Cardiac muscle cell (in vitro differentiated cells and primary cell): ENCODE results near the gene RHOU. TPM values are rescaled to one million over a fixed set of nuclear protein-coding genes. Genes with fewer than 3 reads are reported as not detected.

ENCODE experiments used
- DNase-seq, 2 donors: peaks; one replicate each; pipeline versions ENCODE4 v3.0.0 to v3.0.0-alpha.2; 2010 to 2017; ENCODE audit warnings: low read depth in 1 of 2, low spot score in 1 of 2
- H3K27ac ChIP-seq: fragments of 200-600 bp; sonication (generic); 2 replicates; pipeline ENCODE4 v1.5.1; 2016
- H3K27me3 ChIP-seq: fragments of 200-600 bp; sonication (generic); 2 replicates; pipeline ENCODE4 v1.6.0; 2016; ENCODE audit warnings: control low read depth
- H3K36me3 ChIP-seq: fragments of 200-600 bp; sonication (generic); 2 replicates; pipeline ENCODE4 v1.5.1; 2016; ENCODE audit warnings: control low read depth
- H3K4me1 ChIP-seq: fragments of 200-600 bp; sonication (generic); 2 replicates; pipeline ENCODE4 v1.8.1; 2017; ENCODE audit warnings: low read depth, mild to moderate bottlenecking, mixed run types
- H3K4me3 ChIP-seq: fragments of 200-600 bp; sonication (generic); 2 replicates; pipeline ENCODE4 v1.5.1; 2016; ENCODE audit warnings: mild to moderate bottlenecking
- H3K9me3 ChIP-seq: fragments of 200-600 bp; sonication (generic); 2 replicates; pipeline ENCODE4 v1.5.1; 2017; ENCODE audit warnings: low read depth, mild to moderate bottlenecking, control low read depth
- polyA plus RNA-seq: library from polyadenylated mRNA; unstranded; fragments of >200 nt; fragmentation: Nextera tagmentation; extraction: Ambion mirVana; gene quantifications from 2 replicates; pipeline ENCODE4 v1.2.1, GENCODE V29; 2016
- total RNA-seq: library from RNA; depleted of rRNA; stranded (reverse); fragments of >200 nt; gene quantifications from 2 replicates; pipeline ENCODE4 v1.2.3, GENCODE V29; 2016
- TF ChIP-seq, protein P1 (sequence below): IDR thresholded peaks from 2 replicates; pipeline ENCODE4 v1.5.1; 2012; ENCODE audit warnings: low read depth, mild to moderate bottlenecking, low read length

Gene RHOU
- total and polyA plus RNA-seq, 2 experiments from 2014 or later, result 1.2 to 2.3 TPM

DNA sequence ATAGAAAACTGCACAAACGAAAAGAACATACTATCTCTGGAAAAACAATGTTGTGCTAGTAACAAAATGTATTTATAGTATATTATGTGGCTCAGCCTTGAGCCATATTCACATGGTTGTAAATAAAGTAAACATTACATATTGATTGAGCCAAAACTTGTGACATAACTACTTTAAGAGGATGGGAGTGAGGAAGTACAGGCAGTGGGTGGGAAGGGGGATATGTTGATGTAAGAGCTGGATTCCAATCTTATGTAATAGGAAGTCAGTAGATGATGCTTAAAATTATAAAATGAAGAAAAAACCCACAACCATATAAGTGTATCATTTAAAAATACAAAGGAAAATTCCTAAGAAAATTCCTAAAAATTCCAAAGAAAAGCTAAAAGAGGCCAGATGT is 42.7 kb downstream of the RHOU start:
- H3K27ac ChIP-seq, result no peak overlapping the region
- TF ChIP-seq, protein P1, sequence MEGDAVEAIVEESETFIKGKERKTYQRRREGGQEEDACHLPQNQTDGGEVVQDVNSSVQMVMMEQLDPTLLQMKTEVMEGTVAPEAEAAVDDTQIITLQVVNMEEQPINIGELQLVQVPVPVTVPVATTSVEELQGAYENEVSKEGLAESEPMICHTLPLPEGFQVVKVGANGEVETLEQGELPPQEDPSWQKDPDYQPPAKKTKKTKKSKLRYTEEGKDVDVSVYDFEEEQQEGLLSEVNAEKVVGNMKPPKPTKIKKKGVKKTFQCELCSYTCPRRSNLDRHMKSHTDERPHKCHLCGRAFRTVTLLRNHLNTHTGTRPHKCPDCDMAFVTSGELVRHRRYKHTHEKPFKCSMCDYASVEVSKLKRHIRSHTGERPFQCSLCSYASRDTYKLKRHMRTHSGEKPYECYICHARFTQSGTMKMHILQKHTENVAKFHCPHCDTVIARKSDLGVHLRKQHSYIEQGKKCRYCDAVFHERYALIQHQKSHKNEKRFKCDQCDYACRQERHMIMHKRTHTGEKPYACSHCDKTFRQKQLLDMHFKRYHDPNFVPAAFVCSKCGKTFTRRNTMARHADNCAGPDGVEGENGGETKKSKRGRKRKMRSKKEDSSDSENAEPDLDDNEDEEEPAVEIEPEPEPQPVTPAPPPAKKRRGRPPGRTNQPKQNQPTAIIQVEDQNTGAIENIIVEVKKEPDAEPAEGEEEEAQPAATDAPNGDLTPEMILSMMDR, result no peak
- DNase-seq, result no peak
- H3K36me3 ChIP-seq, result no peaks in the 10 kb centered on the region
- no peak overlapping the region for H3K4me3 ChIP-seq
- H3K9me3 ChIP-seq, result no peaks in the 10 kb centered on the region
- no peaks in the 10 kb centered on the region for H3K4me1 ChIP-seq
- peaks cover 70% of the 10 kb centered on the region for H3K27me3 ChIP-seq

GRCh38 chr1:228778466-228778865 is 43.2 kb downstream of the RHOU start:
- TF ChIP-seq, protein P1, result no peak
- H3K36me3 ChIP-seq, result no peaks in the 10 kb centered on the region
- no peaks in the 10 kb centered on the region for H3K4me1 ChIP-seq
- H3K27ac ChIP-seq, result no peak overlapping the region
- DNase-seq, result no peak
- peaks cover 74% of the 10 kb centered on the region for H3K27me3 ChIP-seq
- no peaks in the 10 kb centered on the region for H3K9me3 ChIP-seq
- H3K4me3 ChIP-seq, result no peak overlapping the region

GRCh38 chr1:228778961-228779360 is 43.7 kb downstream of the RHOU start:
- no peak for DNase-seq
- Histone ChIP-seq H3K4me3 (no peak overlapping the region), H3K27me3 (peaks cover 79% of the 10 kb centered on the region), H3K4me1 (no peaks in the 10 kb centered on the region), H3K36me3 (no peaks in the 10 kb centered on the region), H3K9me3 (no peaks in the 10 kb centered on the region), H3K27ac (no peak overlapping the region)
- TF ChIP-seq, protein P1, result no peak

GRCh38 chr1:228781161-228781808 is 46.0 kb downstream of the RHOU start:
- DNase-seq, result peak; percentile 89 to 92
- no peaks in the 10 kb centered on the region for H3K4me1 ChIP-seq
- no peak overlapping the region for H3K4me3 ChIP-seq
- H3K9me3 ChIP-seq, result no peaks in the 10 kb centered on the region
- no peak overlapping the region for H3K27ac ChIP-seq
- H3K36me3 ChIP-seq, result no peaks in the 10 kb centered on the region
- TF ChIP-seq, protein P1, result no peak
- H3K27me3 ChIP-seq, result peaks cover 83% of the 10 kb centered on the region

DNA sequence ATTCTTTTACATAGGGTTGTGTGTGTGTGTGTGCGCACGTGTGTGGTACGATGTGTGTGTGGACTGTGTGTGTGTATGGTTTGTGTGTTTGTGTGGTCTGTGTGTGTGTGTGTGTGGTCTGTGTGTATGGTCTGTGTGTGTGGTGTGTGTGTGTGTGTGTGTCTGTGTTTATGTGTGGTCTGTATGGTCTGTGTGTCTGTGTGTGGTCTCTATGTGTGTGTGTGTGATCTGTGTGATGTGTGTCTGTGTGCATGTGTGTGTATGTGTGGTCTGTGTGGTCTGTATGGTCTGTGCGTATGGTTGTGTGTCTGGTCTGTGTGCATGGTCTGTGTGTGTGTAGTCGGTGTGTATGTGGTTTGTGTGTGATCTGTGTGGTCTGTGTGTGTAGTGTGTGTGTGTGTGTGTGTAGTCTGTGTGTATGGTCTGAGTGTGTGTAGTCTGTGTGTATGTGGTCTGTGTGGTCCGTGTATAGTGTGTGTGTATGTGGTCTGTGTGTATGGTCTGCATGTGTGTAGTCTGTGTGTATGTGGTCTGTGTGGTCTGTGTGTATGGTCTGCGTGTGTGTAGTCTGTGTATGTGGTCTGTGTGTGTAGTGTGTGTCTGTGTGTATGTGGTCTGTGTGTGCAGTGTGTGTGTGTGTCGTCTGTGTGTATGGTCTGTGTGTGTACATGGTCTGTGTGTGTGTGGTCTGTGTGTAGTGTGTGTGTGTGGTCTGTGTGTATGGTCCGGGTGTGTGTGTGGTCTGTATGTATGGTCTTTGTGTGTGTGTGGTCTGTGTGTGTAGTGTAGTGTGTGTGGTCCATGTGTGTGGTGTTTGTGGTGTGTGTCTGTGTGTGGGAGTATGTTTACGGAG is 46.8 kb downstream of the RHOU start:
- H3K4me1 ChIP-seq, result no peaks in the 10 kb centered on the region
- TF ChIP-seq, protein P1, result no peak
- H3K4me3 ChIP-seq, result no peak overlapping the region
- H3K27me3 ChIP-seq, result peaks cover 83% of the 10 kb centered on the region
- H3K9me3 ChIP-seq, result no peaks in the 10 kb centered on the region
- no peak overlapping the region for H3K27ac ChIP-seq
- DNase-seq, result no peak
- H3K36me3 ChIP-seq, result no peaks in the 10 kb centered on the region
